ENCODE measurements around the gene SMARCA2. TPM values are rescaled to one million over a fixed set of nuclear protein-coding genes. Genes with fewer than 3 reads are reported as not detected.

The SMARCA2 gene
- total RNA-seq, 1 donor from 2014 or later, result 147 TPM

- Histone ChIP-seq H3K4me3 (no peak overlapping the region), H3K27ac (no peak overlapping the region), H3K9me3 (no peaks in the 10 kb centered on the region), H3K27me3 (ENCODE audit: low read depth) (no peaks in the 10 kb centered on the region), H3K36me3 (peaks cover 45% of the 10 kb centered on the region), H3K4me1 (no peaks in the 10 kb centered on the region)
- DNase-seq (no peak), ATAC-seq (no peak)
- intact Hi-C loops (cut with DNase I), result no loop called here
- TF ChIP-seq, protein P1, sequence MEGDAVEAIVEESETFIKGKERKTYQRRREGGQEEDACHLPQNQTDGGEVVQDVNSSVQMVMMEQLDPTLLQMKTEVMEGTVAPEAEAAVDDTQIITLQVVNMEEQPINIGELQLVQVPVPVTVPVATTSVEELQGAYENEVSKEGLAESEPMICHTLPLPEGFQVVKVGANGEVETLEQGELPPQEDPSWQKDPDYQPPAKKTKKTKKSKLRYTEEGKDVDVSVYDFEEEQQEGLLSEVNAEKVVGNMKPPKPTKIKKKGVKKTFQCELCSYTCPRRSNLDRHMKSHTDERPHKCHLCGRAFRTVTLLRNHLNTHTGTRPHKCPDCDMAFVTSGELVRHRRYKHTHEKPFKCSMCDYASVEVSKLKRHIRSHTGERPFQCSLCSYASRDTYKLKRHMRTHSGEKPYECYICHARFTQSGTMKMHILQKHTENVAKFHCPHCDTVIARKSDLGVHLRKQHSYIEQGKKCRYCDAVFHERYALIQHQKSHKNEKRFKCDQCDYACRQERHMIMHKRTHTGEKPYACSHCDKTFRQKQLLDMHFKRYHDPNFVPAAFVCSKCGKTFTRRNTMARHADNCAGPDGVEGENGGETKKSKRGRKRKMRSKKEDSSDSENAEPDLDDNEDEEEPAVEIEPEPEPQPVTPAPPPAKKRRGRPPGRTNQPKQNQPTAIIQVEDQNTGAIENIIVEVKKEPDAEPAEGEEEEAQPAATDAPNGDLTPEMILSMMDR (IDR thresholded peaks at IDR 0.05), result no peak
Measured at GRCh38 chr9:2047916-2048315, 32.8 kb downstream of the SMARCA2 start.

DNA sequence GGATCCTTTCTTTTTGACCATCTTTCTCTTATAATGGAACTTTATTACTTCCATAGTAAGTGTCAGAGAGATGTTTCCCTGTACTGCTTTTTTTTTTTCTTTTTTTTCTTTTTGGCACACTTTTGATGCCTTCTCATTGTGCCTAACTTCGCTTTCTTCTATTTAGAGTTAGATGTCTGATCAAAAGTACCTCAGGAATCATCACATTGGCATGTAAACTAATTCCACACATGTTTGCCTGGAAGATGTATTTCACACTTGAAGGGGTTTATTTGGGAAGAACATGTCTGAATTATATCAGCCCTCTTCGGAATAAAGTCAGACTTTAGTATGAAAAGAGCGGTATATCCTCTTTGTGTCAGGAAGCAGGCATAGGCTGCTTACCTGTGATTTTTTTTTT lies 35.1 kb downstream of the SMARCA2 start:
- no peak overlapping the region for H3K4me3 ChIP-seq
- intact Hi-C loops (cut with DNase I), result no loop called here
- H3K27ac ChIP-seq, result no peak overlapping the region
- no peak for ATAC-seq
- no peaks in the 10 kb centered on the region for H3K27me3 ChIP-seq (ENCODE audit: low read depth)
- no peaks in the 10 kb centered on the region for H3K9me3 ChIP-seq
- H3K4me1 ChIP-seq, result peaks cover 11% of the 10 kb centered on the region
- peaks cover 35% of the 10 kb centered on the region for H3K36me3 ChIP-seq
- no peak for DNase-seq
- TF ChIP-seq, protein P1 (IDR thresholded peaks at IDR 0.05), result no peak

DNA sequence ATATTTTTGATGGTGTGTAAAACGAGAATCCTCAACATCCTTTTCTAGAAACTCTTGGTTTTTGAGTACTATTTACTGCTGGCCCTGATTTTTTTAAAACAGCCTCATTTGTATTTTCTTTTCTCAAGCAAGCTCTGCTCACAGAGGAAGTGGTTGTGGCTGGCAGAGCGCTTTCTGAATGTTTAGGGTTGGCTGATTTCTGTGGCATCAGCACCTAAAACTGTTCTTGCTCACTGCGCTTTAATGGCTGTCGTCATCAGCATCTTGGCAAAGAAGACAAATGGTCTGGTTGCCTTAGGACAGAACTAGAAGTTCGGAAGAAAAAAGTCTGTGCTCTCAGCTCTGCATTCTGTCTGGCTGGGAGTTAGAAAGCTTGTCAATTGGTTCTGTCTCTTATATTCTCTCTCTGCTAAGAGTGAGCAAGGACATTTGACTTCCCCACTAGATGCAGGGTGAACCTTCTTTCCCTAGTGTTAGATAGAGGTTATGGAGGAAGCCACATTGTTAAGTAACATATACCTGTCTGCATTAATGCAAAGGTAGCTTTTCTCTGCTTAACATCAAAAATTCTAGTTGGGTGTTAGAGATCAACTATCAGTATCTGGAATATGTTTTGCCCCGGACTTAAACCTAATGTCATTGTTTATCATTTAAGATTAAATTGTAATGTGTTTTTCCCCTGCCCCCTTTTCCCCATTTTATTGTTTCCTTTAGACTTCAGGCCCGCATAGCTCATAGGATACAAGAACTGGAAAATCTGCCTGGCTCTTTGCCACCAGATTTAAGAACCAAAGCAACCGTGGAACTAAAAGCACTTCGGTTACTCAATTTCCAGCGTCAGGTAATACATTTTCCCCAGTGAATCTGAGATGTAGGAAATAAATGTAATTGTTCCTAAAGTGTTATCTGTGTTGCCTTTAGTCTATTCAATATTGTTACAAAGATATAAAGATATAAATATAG lies 39.0 kb downstream of the SMARCA2 start:
- TF ChIP-seq, protein P1 (IDR thresholded peaks at IDR 0.05), result no peak
- ATAC-seq (peak; percentile 61 to 64), DNase-seq (no peak)
- Histone ChIP-seq H3K9me3 (no peaks in the 10 kb centered on the region), H3K4me1 (peaks cover 11% of the 10 kb centered on the region), H3K36me3 (peaks cover 63% of the 10 kb centered on the region), H3K27me3 (ENCODE audit: low read depth) (no peaks in the 10 kb centered on the region), H3K4me3 (no peak overlapping the region), H3K27ac (peak overlapping the region; percentile 25)
- intact Hi-C loops (cut with DNase I), result no loop called here

GRCh38 chr9:2055203-2055658 lies 40.1 kb downstream of the SMARCA2 start:
- Histone ChIP-seq H3K36me3 (peaks cover 60% of the 10 kb centered on the region), H3K27ac (no peak overlapping the region), H3K4me3 (no peak overlapping the region), H3K9me3 (no peaks in the 10 kb centered on the region), H3K4me1 (peaks cover 11% of the 10 kb centered on the region), H3K27me3 (ENCODE audit: low read depth) (no peaks in the 10 kb centered on the region)
- TF ChIP-seq, protein P1 (IDR thresholded peaks at IDR 0.05), result no peak
- DNase-seq (no peak), ATAC-seq (no peak)
- intact Hi-C loops (cut with DNase I), result no loop called here

- no peak overlapping the region for H3K27ac ChIP-seq
- no peak for DNase-seq
- H3K4me1 ChIP-seq, result peaks cover 1% of the 10 kb centered on the region
- no peak overlapping the region for H3K4me3 ChIP-seq
- intact Hi-C loops (cut with DNase I), result no loop called here
- TF ChIP-seq, protein P1 (IDR thresholded peaks at IDR 0.05), result no peak
- no peaks in the 10 kb centered on the region for H3K9me3 ChIP-seq
- ATAC-seq, result no peak
- no peaks in the 10 kb centered on the region for H3K27me3 ChIP-seq (ENCODE audit: low read depth)
- peaks cover 95% of the 10 kb centered on the region for H3K36me3 ChIP-seq
Measured at GRCh38 chr9:2059274-2059929, 44.3 kb downstream of the SMARCA2 start.

All from lower lobe of right lung (tissue), 2 donors.